HEK293 (cell line): ENCODE results near the gene LEUTX.

Experiments
- AEBP2 ChIP-seq: fragments of 450-650 bp; formaldehyde crosslinking; IDR thresholded peaks from 2 replicates; pipeline ENCODE4 v1.5.1; 2016; ENCODE audit warnings: missing biosample characterization, missing genetic modification characterization, borderline replicate concordance
- GFI1B ChIP-seq: fragments of 450-650 bp; formaldehyde crosslinking; IDR thresholded peaks from 2 replicates; pipeline ENCODE4 v1.5.1; 2016; ENCODE audit warnings: missing biosample characterization, missing genetic modification characterization
- REST ChIP-seq: fragments of 450-650 bp; formaldehyde crosslinking; IDR thresholded peaks from 2 replicates; pipeline ENCODE4 v1.5.1; 2016; ENCODE audit warnings: missing biosample characterization, missing genetic modification characterization
- SP3 ChIP-seq: fragments of 450-650 bp; formaldehyde crosslinking; IDR thresholded peaks from 2 replicates; pipeline ENCODE4 v1.5.1; 2016; ENCODE audit warnings: missing biosample characterization, missing genetic modification characterization
- ZBTB1 ChIP-seq: fragments of 450-650 bp; formaldehyde crosslinking; IDR thresholded peaks from 2 replicates; pipeline ENCODE4 v1.5.1; 2016; ENCODE audit warnings: missing biosample characterization, missing genetic modification characterization
- ZBTB11 ChIP-seq: fragments of 450-650 bp; formaldehyde crosslinking; conservative IDR thresholded peaks from 2 replicates; pipeline ENCODE4 v1.5.1; 2016; ENCODE audit warnings: low read depth, missing biosample characterization, missing genetic modification characterization
- ZNF138 ChIP-seq: fragments of 450-650 bp; formaldehyde crosslinking; IDR thresholded peaks from 2 replicates; pipeline ENCODE4 v1.5.1; 2016; ENCODE audit warnings: missing biosample characterization, missing genetic modification characterization, borderline replicate concordance
- ZNF202 ChIP-seq: fragments of 450-650 bp; formaldehyde crosslinking; IDR thresholded peaks from 2 replicates; pipeline ENCODE4 v1.5.1; 2016; ENCODE audit warnings: missing biosample characterization, missing genetic modification characterization, borderline replicate concordance
- ZNF223 ChIP-seq: fragments of 450-650 bp; formaldehyde crosslinking; IDR thresholded peaks from 2 replicates; pipeline ENCODE4 v1.5.1; 2016; ENCODE audit warnings: missing biosample characterization, missing genetic modification characterization
- ZNF266 ChIP-seq: fragments of 450-650 bp; formaldehyde crosslinking; IDR thresholded peaks from 2 replicates; pipeline ENCODE4 v1.5.1; 2016; ENCODE audit warnings: missing biosample characterization, missing genetic modification characterization, low read depth
- ZNF354C ChIP-seq: fragments of 450-650 bp; formaldehyde crosslinking; IDR thresholded peaks from 2 replicates; pipeline ENCODE4 v1.5.1; 2016; ENCODE audit warnings: missing biosample characterization, missing genetic modification characterization, low read depth, borderline replicate concordance
- ZNF394 ChIP-seq: fragments of 450-650 bp; formaldehyde crosslinking; IDR thresholded peaks from 2 replicates; pipeline ENCODE4 v1.5.1; 2016; ENCODE audit warnings: missing biosample characterization, missing genetic modification characterization, mild to moderate bottlenecking, moderate library complexity, borderline replicate concordance
- ZNF501 ChIP-seq: fragments of 450-650 bp; formaldehyde crosslinking; IDR thresholded peaks from 2 replicates; pipeline ENCODE4 v1.5.1; 2016; ENCODE audit warnings: missing biosample characterization, missing genetic modification characterization
- ZNF529 ChIP-seq: fragments of 450-650 bp; formaldehyde crosslinking; IDR thresholded peaks from 2 replicates; pipeline ENCODE4 v1.5.1; 2017; ENCODE audit warnings: missing genetic modification characterization, missing biosample characterization; ENCODE audit not compliant: insufficient replicate concordance
- ZNF555 ChIP-seq: fragments of 450-650 bp; formaldehyde crosslinking; conservative IDR thresholded peaks from 2 replicates; pipeline ENCODE4 v1.5.1; 2017; ENCODE audit warnings: missing biosample characterization, mild to moderate bottlenecking, missing genetic modification characterization, inconsistent platforms
- ZNF623 ChIP-seq: fragments of 450-650 bp; formaldehyde crosslinking; IDR thresholded peaks from 2 replicates; pipeline ENCODE4 v1.5.1; 2016; ENCODE audit warnings: missing biosample characterization, missing genetic modification characterization
- ZNF629 ChIP-seq: fragments of 450-650 bp; formaldehyde crosslinking; IDR thresholded peaks from 2 replicates; pipeline ENCODE4 v1.5.1; 2017; ENCODE audit warnings: missing biosample characterization, missing genetic modification characterization
- ZNF664 ChIP-seq: fragments of 450-650 bp; formaldehyde crosslinking; IDR thresholded peaks from 2 replicates; pipeline ENCODE4 v1.5.1; 2016; ENCODE audit warnings: missing biosample characterization, missing genetic modification characterization
- ZNF704 ChIP-seq: fragments of 450-650 bp; formaldehyde crosslinking; IDR thresholded peaks from 2 replicates; pipeline ENCODE4 v1.5.1; 2016; ENCODE audit warnings: missing biosample characterization, missing genetic modification characterization
- ZSCAN23 ChIP-seq: fragments of 450-650 bp; formaldehyde crosslinking; IDR thresholded peaks from 2 replicates; pipeline ENCODE4 v1.5.1; 2016; ENCODE audit warnings: missing biosample characterization, missing genetic modification characterization
- TF ChIP-seq, protein P1 (sequence below): fragments of 450-650 bp; formaldehyde crosslinking; IDR thresholded peaks from 2 replicates; pipeline ENCODE4 v1.5.1; 2016; ENCODE audit warnings: missing biosample characterization, missing genetic modification characterization, borderline replicate concordance
- TF ChIP-seq, protein P2 (sequence below): fragments of 450-650 bp; formaldehyde crosslinking; IDR thresholded peaks from 2 replicates; pipeline ENCODE4 v1.5.1; 2016; ENCODE audit warnings: missing biosample characterization, missing genetic modification characterization

The LEUTX gene

DNA sequence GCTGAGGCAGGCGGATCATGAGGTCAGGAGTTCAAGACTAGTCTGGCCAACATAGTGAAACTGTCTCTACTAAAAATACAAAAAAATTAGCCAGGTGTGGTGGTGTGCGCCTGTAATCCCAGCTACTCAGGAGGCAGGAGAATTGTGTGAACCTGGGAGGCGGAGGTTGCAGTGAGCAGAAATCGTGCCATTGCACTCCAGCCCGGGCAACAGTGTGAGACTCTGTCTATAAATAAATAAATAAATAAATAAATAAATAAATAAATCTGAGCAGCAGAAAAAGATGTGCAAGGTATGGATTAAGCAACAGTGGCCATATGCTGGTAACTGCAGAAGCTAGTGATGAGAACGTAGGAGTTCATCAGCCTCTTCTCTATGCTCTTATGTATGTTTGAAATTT is 35.5 kb downstream of the LEUTX start (continued):
- TF ChIP-seq ZNF266 (peak; percentile 97), ZNF555 (tag by site-specific recombination) (peak; percentile 87), ZNF704 (0 out of 2 replicates have a peak, but pooled peaks have one; percentile 42), ZBTB1 (tag by site-specific recombination) (peak; percentile 81), ZNF354C (peak; percentile 95; the same call in 1 of the 2 replicates), ZNF623 (tag by site-specific recombination) (peak; percentile 88), AEBP2 (tag by site-specific recombination) (0 out of 2 replicates have a peak, but pooled peaks have one; percentile 72), ZNF629 (tag by site-specific recombination) (peak; percentile 37; the same call in 1 of the 2 replicates), ZNF664 (tag by site-specific recombination) (peak; percentile 93), ZNF223 (tag by site-specific recombination) (peak; percentile 57; the same call in 1 of the 2 replicates), ZBTB11 (tag by site-specific recombination) (peak; percentile 87), ZNF202 (tag by site-specific recombination) (peak; percentile 94; the same call in 1 of the 2 replicates), ZNF501 (tag by site-specific recombination) (peak; percentile 62; the same call in 1 of the 2 replicates), ZNF394 (peak; percentile 98), SP3 (tag by site-specific recombination) (peak; percentile 29; the same call in 1 of the 2 replicates), GFI1B (peak; percentile 49; the same call in 1 of the 2 replicates), REST (peak; percentile 79), ZNF138 (tag by site-specific recombination) (peak; percentile 89; the same call in 1 of the 2 replicates), ZSCAN23 (tag by site-specific recombination) (0 out of 2 replicates have a peak, but pooled peaks have one; percentile 62), ZNF529 (tag by site-specific recombination) (peak; percentile 31)
- TF ChIP-seq, protein P1, sequence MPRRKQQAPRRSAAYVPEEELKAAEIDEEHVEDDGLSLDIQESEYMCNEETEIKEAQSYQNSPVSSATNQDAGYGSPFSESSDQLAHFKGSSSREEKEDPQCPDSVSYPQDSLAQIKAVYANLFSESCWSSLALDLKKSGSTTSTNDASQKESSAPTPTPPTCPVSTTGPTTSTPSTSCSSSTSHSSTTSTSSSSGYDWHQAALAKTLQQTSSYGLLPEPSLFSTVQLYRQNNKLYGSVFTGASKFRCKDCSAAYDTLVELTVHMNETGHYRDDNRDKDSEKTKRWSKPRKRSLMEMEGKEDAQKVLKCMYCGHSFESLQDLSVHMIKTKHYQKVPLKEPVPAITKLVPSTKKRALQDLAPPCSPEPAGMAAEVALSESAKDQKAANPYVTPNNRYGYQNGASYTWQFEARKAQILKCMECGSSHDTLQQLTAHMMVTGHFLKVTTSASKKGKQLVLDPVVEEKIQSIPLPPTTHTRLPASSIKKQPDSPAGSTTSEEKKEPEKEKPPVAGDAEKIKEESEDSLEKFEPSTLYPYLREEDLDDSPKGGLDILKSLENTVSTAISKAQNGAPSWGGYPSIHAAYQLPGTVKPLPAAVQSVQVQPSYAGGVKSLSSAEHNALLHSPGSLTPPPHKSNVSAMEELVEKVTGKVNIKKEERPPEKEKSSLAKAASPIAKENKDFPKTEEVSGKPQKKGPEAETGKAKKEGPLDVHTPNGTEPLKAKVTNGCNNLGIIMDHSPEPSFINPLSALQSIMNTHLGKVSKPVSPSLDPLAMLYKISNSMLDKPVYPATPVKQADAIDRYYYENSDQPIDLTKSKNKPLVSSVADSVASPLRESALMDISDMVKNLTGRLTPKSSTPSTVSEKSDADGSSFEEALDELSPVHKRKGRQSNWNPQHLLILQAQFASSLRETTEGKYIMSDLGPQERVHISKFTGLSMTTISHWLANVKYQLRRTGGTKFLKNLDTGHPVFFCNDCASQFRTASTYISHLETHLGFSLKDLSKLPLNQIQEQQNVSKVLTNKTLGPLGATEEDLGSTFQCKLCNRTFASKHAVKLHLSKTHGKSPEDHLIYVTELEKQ (tag by site-specific recombination), result peak; percentile 16; the same call in 1 of the 2 replicates
- TF ChIP-seq, protein P2, sequence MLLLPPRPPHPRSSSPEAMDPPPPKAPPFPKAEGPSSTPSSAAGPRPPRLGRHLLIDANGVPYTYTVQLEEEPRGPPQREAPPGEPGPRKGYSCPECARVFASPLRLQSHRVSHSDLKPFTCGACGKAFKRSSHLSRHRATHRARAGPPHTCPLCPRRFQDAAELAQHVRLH (tag by site-specific recombination), result peak; percentile 51; the same call in 1 of the 2 replicates
